K562 (cell line): ENCODE measurements around the gene LMAN1. TPM values are rescaled to one million over a fixed set of nuclear protein-coding genes. Genes with fewer than 3 reads are reported as not detected.

Experiments used
- ARID1B ChIP-seq: fragments of 450-650 bp; IDR thresholded peaks from 2 replicates; pipeline ENCODE4 v1.6.1; 2016; ENCODE audit warnings: antibody characterized with exemption, mild to moderate bottlenecking, inconsistent platforms
- BHLHE40 ChIP-seq: IDR thresholded peaks from 2 replicates; pipeline ENCODE4 v1.6.1; 2011; ENCODE audit warnings: low read length, improper control_type of control experiment
- CEBPG ChIP-seq, 3 experiments: fragments of 200-800 bp in 1 of 3; sonication (Bioruptor generic) in 1 of 3; sonication (generic) in 1 of 3; formaldehyde crosslinking in 1 of 3; IDR thresholded peaks in 2 of 3; conservative IDR thresholded peaks in 1 of 3; 2 replicates each; pipeline versions ENCODE4 v1.6.1 to v1.8.0; 2016 to 2022; ENCODE audit warnings: missing compliant biosample characterization in 2 of 3, missing genetic modification characterization in 2 of 3, mild to moderate bottlenecking in 1 of 3, missing genetic modification reagents in 1 of 3
- HDAC8 ChIP-seq: fragments of 450-650 bp; IDR thresholded peaks from 2 replicates; pipeline ENCODE4 v1.6.1; 2016; ENCODE audit warnings: mild to moderate bottlenecking, missing genetic modification characterization, moderate library complexity, missing compliant biosample characterization
- L3MBTL2 ChIP-seq: fragments of 450-650 bp; IDR thresholded peaks from 2 replicates; pipeline ENCODE4 v1.6.1; 2016; ENCODE audit warnings: mild to moderate bottlenecking, moderate library complexity
- MECOM ChIP-seq: fragments of 250-450 bp; sonication (Bioruptor Pico); IDR thresholded peaks from 2 replicates; pipeline ENCODE4 v1.8.0; 2022; ENCODE audit warnings: inconsistent platforms
- MYC ChIP-seq, 2 experiments: fragments of 250-450 bp in 1 of 2; sonication (Bioruptor Pico) in 1 of 2; IDR thresholded peaks; 2 replicates each; pipeline versions ENCODE4 v1.5.1 to v1.6.1; 2012 to 2021; ENCODE audit warnings: low read depth in 2 of 2, borderline replicate concordance in 1 of 2, improper control_type of control experiment in 1 of 2, low read length in 1 of 2, mild to moderate bottlenecking in 1 of 2, moderate library complexity in 1 of 2
- RNF2 ChIP-seq: sonication (generic); IDR thresholded peaks from 2 replicates; pipeline ENCODE4 v1.6.1; 2016
- SMAD4 ChIP-seq: fragments of 250-450 bp; sonication (Bioruptor Pico); conservative IDR thresholded peaks from 2 replicates; pipeline ENCODE4 v1.8.0; 2021; ENCODE audit warnings: inconsistent platforms, mild to moderate bottlenecking, moderate library complexity
- SMARCA5 ChIP-seq: fragments of 450-650 bp; IDR thresholded peaks from 2 replicates; pipeline ENCODE4 v1.6.1; 2016
- TRIM24 ChIP-seq, 2 experiments: fragments of 450-650 bp; IDR thresholded peaks; 2 replicates each; pipeline ENCODE4 v1.6.1; 2016
- ZNF584 ChIP-seq: fragments of 200-800 bp; sonication (Bioruptor generic); IDR thresholded peaks from 2 replicates; pipeline ENCODE4 v1.6.1; 2016; ENCODE audit warnings: low read depth, mild to moderate bottlenecking, missing genetic modification characterization, missing compliant biosample characterization
- polyA plus RNA-seq, 8 experiments: library from polyadenylated mRNA; depleted of rRNA in 4 of 8; stranded (reverse) in 5 of 8; unstranded in 3 of 8; fragments of >200 nt; fragmentation: Nextera tagmentation in 2 of 8; fragmentation: Illumina TruSeq in 1 of 8; extraction: Ambion mirVana in 2 of 8; extraction: Trizol in 1 of 8; gene quantifications; 2 replicates each; pipeline versions ENCODE4 v1.2.1 to v1.2.3, GENCODE V29; 2011 to 2014; ENCODE audit warnings: inconsistent platforms in 1 of 8, missing spikeins in 1 of 8
- total RNA-seq, 7 experiments: library from RNA; depleted of rRNA in 6 of 7; stranded (reverse); fragments of >200 nt in 6 of 7; fragmentation: Illumina TruSeq in 2 of 7; extraction: Trizol in 2 of 7; gene quantifications; 2 replicates each; pipeline versions ENCODE4 v1.2.1 to v1.2.3, GENCODE V29; 2011 to 2021; ENCODE audit warnings: low replicate concordance in 1 of 7
- TF ChIP-seq, protein P1 (sequence below): fragments of 450-650 bp; formaldehyde crosslinking; IDR thresholded peaks from 2 replicates; pipeline ENCODE4 v1.4.0; 2022; ENCODE audit warnings: mild to moderate bottlenecking, moderate library complexity

LMAN1 gene
- total and polyA plus RNA-seq, 9 of the 15 experiments (the other 6 are each of a cell fraction or from before 2014, with no cell fraction given), result 18.8 to 108 (median 71.2) TPM

DNA sequence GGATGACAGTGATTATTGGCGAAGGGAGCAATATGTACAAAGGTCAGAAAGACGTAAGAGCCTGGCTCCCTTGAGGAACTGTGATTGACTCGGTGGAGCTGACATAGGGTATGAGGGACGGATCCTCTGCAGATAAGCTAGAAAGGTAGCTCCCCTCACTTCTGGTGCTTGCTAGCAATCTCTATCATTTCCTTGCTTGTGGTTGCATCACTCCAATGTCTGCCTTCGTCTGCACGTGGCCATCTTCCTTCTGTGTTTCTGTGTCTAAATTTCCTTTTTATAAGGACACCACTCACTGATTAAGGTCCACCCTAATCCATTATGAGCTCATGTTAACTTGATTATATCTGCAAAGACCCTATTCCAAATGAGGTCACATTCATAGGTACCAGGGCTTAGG is 22.9 kb upstream of the LMAN1 start (continued):
- TF ChIP-seq CEBPG (CRISPR knock-in tag; IDR thresholded peaks at IDR 0.05) (peak; percentile 80), CEBPG (tag; conservative IDR thresholded peaks at IDR 0.05 in 1 of 2, IDR thresholded peaks at IDR 0.05 in 1 of 2) (peak in 1 of 2 experiments; percentile 81; a peak in 2 of 4 replicates), MECOM (CRISPR knock-in tag) (peak; percentile 18; the same call in 1 of the 2 replicates), TRIM24 (IDR thresholded peaks at IDR 0.05) (peak; percentile 52 to 67; a peak in 2 of 4 replicates), L3MBTL2 (peak; percentile 92), BHLHE40 (no peak), SMAD4 (CRISPR knock-in tag) (peak; percentile 52; the same call in 1 of the 2 replicates), SMARCA5 (no peak), RNF2 (0 out of 2 replicates have a peak, but pooled peaks have one; percentile 19), ARID1B (no peak), ZNF584 (CRISPR knock-in tag) (0 out of 2 replicates have a peak, but pooled peaks have one; percentile 59), HDAC8 (tag) (peak; percentile 57; the same call in 1 of the 2 replicates), MYC (IDR thresholded peaks at IDR 0.05; ENCODE audit: low read depth, low read length) (peak; percentile 83), MYC (CRISPR knock-in tag; IDR thresholded peaks at IDR 0.05; ENCODE audit: borderline replicate concordance, low read depth) (no peak)
- TF ChIP-seq, protein P1, sequence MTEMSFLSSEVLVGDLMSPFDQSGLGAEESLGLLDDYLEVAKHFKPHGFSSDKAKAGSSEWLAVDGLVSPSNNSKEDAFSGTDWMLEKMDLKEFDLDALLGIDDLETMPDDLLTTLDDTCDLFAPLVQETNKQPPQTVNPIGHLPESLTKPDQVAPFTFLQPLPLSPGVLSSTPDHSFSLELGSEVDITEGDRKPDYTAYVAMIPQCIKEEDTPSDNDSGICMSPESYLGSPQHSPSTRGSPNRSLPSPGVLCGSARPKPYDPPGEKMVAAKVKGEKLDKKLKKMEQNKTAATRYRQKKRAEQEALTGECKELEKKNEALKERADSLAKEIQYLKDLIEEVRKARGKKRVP (CRISPR knock-in tag), result peak; percentile 56; the same call in 1 of the 2 replicates
